Stimulated activated CD8-positive, alpha-beta memory T cell treated with anti-CD3 and anti-CD28 coated beads, Interleukin-15, amount 100 ng/mL, for 1 hour (primary cell): ENCODE results near the gene TRAPPC2L.
"Not testable (repeated sequence)": the region's sequence is repeated elsewhere in the genome, so short reads cannot be mapped to it uniquely, and the experiment has no call there.

Source experiments
- DNase-seq: peaks from one replicate; pipeline ENCODE4 v3.0.0-alpha.2; 2020; ENCODE audit warnings: low read depth

TRAPPC2L gene

DNA sequence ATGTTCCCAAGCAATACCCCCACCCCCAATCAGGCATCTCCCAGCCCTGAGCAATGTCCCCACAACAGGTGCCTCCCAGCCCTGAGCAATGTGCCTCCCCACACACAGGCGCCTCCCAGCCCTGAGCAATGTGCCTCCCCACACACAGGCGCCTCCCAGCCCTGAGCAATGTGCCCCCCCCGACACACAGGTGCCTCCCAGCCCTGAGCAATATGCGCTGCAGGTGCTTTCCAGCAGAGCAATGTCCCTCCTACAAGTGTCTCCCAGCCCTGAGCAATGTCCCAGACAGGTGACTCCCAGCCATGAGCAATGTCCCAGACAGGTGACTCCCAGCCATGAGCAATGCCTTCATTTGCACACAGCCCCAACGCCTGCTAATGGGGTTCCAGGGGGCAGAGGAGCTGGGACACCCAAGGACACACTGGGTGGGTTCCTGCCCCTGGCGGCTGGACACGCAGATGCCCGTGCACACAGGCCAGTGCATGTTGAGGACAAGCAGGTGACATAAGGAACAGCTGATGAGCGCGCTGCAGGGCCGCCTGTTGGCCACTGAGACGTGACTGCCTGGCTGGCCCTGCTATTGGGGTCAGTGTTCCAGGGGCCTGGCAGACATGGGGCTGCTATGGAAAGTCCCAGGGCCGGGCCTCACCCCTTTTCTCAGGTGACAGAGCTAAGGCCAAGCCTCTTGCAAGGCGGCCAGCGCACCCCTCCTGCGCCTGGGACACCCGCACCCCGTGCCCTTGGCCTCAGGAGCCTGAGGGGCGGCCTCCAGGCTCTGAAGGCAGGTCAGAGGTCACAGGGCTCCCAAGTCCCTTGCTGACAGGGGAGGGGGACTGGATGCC lies 36.4 kb downstream of the TRAPPC2L start:
- no peak for DNase-seq

DNA sequence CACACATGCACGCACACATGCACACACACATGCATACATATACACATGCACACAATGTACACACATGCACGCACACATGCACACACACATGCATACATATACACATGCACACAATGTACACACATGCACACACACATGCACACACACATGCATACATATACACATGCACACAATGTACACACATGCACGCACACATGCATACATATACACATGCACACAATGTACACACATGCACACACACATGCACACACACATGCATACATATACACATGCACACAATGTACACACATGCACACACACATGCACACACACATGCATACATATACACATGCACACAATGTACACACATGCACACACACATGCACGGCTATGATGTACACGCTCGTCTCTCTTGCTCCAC lies 37.3 kb downstream of the TRAPPC2L start:
- not testable (repeated sequence) for DNase-seq

DNA sequence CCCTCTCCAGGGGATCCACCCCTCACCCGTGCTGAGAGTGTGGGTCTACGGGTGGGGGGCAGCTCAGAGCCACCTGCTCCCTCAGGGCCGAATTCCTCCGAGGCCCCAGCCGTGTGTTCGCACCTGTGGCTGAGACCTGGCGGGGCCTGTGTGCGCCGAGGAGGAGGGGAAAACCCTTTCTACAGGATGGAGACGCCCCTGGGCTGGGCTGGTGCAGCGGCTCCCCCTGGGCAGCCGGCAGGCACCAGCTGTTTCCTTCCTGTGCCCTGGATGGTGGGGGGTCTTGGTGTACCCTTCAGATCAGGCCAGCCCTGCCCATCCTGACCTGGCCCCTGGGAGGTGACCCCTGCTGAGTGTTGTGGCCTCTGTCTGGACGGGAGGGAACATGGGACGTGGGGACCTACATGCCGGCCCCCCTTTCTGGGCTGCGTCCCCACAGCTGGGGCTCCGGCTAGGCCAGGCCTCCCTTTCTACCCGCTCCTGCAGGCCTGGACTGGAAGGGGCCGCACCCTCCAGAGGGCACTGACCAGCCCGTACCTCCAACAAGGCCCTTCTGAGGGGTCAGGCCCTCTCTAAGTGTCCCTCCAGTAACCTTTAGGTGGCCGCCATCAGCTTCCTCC lies 37.9 kb downstream of the TRAPPC2L start:
- DNase-seq, result no peak

DNA sequence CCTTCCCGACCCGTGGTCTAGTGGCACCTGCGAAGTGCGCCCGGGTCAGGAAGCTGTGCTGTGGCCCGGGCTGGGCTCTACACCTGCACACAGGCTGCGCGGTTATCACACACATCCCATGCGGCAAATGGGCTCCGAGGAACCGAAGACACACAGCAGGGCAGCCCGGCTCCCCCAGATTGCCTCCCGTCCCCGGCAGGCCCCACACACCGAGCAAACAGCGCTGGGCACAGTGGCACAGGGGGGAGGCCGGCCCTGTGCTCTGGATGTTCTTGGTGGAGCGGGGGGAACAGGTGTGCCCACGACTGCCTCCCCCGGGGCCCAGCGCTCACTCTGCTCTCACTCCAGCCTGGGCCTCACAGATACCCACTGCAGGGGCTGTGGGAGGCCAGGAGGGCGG lies 38.4 kb downstream of the TRAPPC2L start:
- no peak for DNase-seq

GRCh38 chr16:88896238-88897070 lies 39.5 kb downstream of the TRAPPC2L start:
- no peak for DNase-seq

DNA sequence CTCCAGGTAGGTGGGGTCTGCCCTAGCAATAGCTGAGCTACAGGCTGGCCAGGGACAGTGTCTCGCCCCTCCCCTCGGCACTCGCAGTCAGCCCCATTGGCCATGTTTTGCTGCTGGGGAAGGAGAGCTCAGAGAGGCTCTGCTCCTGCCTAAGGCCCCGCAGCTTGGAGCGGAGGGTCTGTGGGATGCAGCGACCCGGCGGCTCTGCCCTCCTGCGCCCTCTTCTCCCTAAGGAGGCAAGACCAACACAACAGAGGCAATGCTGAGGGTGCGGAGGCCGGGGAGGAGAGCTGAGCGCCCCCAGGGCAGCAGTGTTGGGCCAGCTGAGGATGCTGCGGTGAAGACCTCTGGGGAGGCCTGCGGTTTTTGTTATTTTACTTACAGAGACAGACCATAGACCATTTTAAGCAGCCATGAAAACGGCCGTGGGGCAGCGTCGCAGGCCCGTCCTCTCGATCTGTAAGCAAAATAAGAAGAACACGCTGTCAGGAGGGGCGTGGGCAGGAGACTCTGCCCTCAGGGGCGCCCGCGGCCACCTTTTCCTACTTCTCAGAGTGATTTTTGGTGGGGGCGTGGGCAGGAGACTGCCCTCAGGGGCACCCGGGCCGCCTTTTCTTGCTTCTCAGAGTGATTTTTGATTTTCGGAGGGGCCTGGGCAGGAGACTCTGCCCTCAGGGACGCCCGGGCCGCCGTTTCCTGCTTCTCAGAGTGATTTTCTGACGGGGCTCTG lies 40.9 kb downstream of the TRAPPC2L start:
- DNase-seq, result no peak

DNA sequence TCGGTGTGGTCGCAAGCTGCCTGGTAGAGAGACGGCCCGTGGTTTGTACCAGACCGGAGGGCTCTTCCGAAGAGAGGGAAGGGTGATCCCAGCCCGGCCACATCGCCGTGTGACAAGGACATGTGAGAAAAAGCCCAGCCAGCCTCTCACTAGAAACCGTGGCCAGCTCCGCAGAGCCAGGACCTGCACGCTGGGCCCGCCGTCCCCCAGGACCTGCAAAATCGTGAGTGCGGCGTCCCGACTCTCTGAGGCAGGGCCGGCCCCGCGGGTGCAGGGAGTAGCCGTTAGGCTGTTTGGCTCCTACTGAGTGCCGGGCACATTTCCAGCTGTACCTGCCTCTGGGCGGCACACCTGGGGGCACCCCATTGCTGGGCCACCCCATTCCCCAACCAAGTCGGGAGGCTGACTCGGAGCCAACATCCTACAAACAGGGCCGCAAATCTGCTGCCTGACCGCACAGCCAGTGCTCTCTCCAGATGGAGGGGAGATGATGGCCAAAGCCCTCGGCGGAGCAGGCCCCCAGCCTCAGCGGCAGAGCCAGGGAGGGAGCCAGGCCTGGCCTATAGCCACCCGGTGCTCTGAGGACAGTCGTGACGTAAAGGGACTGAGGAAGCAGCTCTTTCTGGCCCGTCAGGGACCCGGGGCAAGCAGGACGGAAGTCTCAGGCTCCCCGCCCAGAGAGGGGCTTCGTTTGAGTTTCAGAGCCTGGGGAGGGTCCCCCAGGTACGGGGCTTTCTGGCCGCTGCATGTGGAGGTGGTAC lies 43.2 kb downstream of the TRAPPC2L start:
- no peak for DNase-seq

DNA sequence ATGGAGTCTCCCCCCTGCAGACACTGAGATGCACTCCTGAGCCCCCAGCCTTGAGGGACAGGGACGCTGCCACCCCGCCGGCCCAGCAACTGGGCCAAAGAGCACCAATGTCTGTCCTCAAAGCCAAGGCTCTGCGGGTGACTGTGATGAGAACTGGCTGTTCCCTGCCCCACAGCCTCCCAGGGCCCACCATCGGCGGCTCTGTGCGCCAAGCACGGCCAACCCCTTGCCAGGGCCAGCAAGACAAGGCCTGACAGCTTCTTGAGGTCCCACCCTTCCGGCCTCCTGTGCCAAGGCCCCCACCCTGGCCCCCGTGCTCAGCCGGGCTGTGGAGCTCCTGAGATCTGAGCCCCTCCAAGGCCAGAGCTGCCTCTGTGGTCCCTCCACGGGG lies 43.7 kb downstream of the TRAPPC2L start:
- no peak for DNase-seq

- no peak for DNase-seq
Measured at GRCh38 chr16:88901718-88902337, 44.9 kb downstream of the TRAPPC2L start.

DNA sequence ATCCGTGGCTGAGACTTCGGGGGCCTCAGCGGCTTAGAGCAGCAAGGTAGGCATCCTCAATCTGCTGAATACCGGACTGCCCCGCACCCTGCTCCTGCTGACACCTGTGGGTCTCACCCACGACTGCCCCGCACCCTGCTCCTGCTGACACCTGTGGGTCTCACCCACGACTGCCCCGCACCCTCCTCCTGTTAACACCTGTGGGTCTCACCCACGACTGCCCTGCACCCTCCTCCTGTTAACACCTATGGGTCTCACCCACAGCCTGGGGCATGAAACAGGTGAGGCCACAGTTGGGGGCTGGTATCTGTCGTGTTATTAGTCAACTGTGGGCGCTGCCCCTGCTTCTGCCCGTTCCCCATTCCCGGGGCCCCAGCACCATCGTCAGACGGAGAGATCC lies 45.8 kb downstream of the TRAPPC2L start:
- no peak for DNase-seq

DNA sequence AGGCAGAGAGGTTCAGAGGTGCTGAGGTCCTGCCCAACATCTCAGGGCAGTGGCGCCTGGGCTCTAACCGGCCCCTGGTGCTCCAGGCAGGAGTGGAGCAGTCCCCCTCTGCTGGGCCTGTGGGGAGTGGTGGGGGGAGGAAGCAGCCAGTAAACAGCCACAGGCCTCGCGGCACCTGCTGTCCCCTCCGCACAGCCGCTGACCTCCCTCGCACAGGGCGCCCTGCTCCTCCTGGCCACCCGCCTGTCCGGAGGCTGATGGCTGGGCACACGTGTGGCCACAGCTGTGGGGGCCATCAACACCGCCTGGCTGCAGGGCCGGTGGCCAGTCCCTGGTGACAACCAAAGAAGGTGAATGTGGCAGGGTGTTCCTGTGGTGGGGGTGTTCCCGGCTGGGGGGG lies 46.3 kb downstream of the TRAPPC2L start:
- DNase-seq, result no peak

DNA sequence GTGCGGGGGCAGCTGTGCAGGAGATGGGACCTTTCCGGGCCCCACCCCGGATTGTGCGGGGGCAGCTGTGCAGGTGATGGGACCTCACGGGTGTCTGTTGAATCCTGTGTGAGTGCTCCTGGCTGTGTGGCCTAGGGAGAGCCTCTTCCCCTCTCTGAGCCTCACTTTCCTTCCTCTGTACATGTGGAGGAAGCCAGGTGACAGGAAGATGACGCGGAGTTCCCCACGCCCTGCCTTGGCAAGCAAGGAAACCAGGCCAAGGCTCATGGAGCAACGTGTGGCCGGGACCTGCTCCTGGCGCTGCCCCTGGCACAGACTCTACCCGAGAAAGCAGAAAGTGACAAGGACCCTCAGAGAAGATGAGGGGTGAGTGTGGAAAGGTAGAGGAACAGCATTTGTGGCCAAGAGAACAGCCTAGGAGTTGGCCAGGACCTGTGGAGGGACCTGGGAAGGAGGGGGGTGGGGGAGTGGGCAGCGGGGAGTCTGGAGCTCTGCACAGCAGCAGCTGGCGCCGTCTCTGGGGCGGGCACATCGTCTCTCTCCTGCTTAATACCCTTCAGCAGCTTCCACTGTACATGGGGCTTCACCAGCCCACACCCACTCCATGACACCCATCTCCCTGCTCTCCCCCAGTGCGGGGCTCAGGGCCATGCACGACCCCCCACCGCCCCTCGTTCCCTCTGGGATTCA lies 47.9 kb downstream of the TRAPPC2L start:
- no peak for DNase-seq

GRCh38 chr16:88905563-88905962 lies 48.6 kb downstream of the TRAPPC2L start:
- no peak for DNase-seq

DNA sequence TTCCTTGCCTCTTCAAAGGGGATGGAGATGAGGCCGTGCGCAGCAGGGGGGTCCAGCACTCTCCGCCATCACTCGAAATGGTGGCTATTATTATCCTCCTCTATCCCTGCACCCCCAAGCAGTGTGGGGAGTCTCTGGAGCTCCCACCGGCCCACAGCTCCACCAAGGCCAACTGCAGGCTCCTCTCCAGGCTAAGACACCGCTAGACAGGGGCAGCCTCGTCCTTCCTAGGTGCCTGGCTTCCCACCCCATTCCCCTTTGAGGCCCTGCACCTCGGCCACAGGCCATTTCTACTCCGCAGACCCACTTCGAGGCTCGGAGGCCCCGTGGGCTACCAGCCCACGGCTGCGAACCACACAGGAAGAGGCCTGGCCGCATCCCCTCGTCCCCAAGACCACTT lies 49.1 kb downstream of the TRAPPC2L start:
- DNase-seq, result no peak

- no peak for DNase-seq
Measured at GRCh38 chr16:88906535-88907105, 49.7 kb downstream of the TRAPPC2L start.

DNA sequence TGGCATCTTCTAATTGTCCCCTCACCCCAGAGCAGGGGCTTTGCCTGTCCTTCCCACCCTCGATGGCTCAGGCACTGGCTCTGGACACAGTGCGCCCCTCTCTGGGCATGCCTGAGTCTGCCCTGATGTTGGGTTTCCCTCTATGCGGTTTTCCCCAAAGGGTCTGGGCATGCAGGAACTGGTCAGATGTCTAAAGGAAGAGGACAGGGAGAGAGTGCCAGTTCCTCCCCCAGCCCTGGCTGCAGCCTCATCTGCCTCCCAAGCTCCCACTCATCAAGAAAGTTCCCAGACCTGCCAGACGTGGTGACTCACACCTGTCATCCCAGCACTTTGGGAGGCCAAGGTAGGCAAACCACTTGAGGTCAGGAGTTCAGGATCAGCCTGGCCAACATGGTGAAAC lies 50.8 kb downstream of the TRAPPC2L start:
- DNase-seq, result no peak

- DNase-seq, result no peak
Measured at GRCh38 chr16:88908307-88908706, 51.4 kb downstream of the TRAPPC2L start.

- no peak for DNase-seq
Measured at GRCh38 chr16:88909431-88910210, 52.7 kb downstream of the TRAPPC2L start.
